HUES6 (cell line): ENCODE results near the gene RAB3B.

Experiments used
- H3K27ac ChIP-seq: 2 replicates; pipeline ENCODE4 v1.7.0; 2013; ENCODE audit warnings: low read depth, mild to moderate bottlenecking, low read length, inconsistent platforms
- H3K27me3 ChIP-seq: 2 replicates; pipeline ENCODE4 v1.6.1; 2013; ENCODE audit warnings: low read length; ENCODE audit not compliant: control insufficient read depth, insufficient read depth
- H3K36me3 ChIP-seq: 2 replicates; pipeline ENCODE4 v1.6.1; 2013; ENCODE audit warnings: low read length; ENCODE audit not compliant: control insufficient read depth, insufficient read depth
- H3K4me1 ChIP-seq: 2 replicates; pipeline ENCODE4 v1.6.1; 2013; ENCODE audit warnings: low read length; ENCODE audit not compliant: control insufficient read depth, insufficient read depth
- H3K4me3 ChIP-seq: 2 replicates; pipeline ENCODE4 v1.5.1; 2013; ENCODE audit warnings: low read depth, low read length
- H3K9ac ChIP-seq: one replicate; pipeline ENCODE4 v1.6.1; 2013; ENCODE audit warnings: mild to moderate bottlenecking, low read length
- H3K9me3 ChIP-seq: 2 replicates; pipeline ENCODE4 v1.6.1; 2013; ENCODE audit warnings: low read depth, low read length; ENCODE audit not compliant: control insufficient read depth, insufficient read depth

RAB3B gene

GRCh38 chr1:51936531-51936930 is 54.0 kb downstream of the RAB3B start:
- H3K4me1 ChIP-seq = no peaks in the 10 kb centered on the region
- no peak overlapping the region for H3K27ac ChIP-seq
- H3K27me3 ChIP-seq = no peaks in the 10 kb centered on the region
- H3K36me3 ChIP-seq = peaks cover 57% of the 10 kb centered on the region
- H3K9ac ChIP-seq = no peak overlapping the region
- H3K4me3 ChIP-seq = no peak overlapping the region
- peaks cover under 1% of the 10 kb centered on the region; the same call in 1 of the 2 replicates for H3K9me3 ChIP-seq

GRCh38 chr1:51933344-51933743 is 57.2 kb downstream of the RAB3B start:
- peaks cover 59% of the 10 kb centered on the region for H3K36me3 ChIP-seq
- H3K4me3 ChIP-seq = no peak overlapping the region
- no peak overlapping the region for H3K9ac ChIP-seq
- H3K9me3 ChIP-seq = no peaks in the 10 kb centered on the region
- no peaks in the 10 kb centered on the region for H3K4me1 ChIP-seq
- no peak overlapping the region for H3K27ac ChIP-seq
- no peaks in the 10 kb centered on the region for H3K27me3 ChIP-seq

GRCh38 chr1:51930329-51930728 is 60.2 kb downstream of the RAB3B start:
- Histone ChIP-seq H3K36me3 (peaks cover 46% of the 10 kb centered on the region), H3K27ac (no peak overlapping the region), H3K9me3 (no peaks in the 10 kb centered on the region), H3K4me3 (no peak overlapping the region), H3K4me1 (no peaks in the 10 kb centered on the region), H3K27me3 (no peaks in the 10 kb centered on the region), H3K9ac (no peak overlapping the region)

GRCh38 chr1:51928896-51929295 is 61.6 kb downstream of the RAB3B start:
- Histone ChIP-seq H3K36me3 (peaks cover 42% of the 10 kb centered on the region), H3K9me3 (no peaks in the 10 kb centered on the region), H3K4me1 (no peaks in the 10 kb centered on the region), H3K4me3 (no peak overlapping the region), H3K27me3 (no peaks in the 10 kb centered on the region), H3K27ac (no peak overlapping the region), H3K9ac (no peak overlapping the region)

DNA sequence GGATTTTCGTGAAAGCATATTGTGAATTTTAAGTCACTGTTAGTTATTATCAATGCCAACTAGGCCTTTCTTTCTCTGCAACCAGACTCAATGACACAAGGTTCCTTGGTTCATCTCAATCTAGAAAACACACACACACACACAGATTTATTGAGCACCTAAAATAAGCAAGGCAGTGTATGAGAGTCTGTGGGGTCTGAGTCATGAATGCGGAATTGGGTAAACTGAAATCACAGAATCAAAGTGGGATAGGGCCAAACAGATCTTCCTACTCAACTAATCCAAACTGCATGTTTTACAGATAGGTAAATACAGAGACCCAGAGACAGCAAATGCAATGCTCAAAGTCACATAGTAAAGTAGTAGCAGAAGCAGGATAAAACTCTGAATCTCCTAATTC is 63.5 kb downstream of the RAB3B start:
- Histone ChIP-seq H3K27me3 (no peaks in the 10 kb centered on the region), H3K9ac (no peak overlapping the region), H3K27ac (no peak overlapping the region), H3K4me3 (no peak overlapping the region), H3K36me3 (peaks cover 24% of the 10 kb centered on the region), H3K9me3 (no peaks in the 10 kb centered on the region), H3K4me1 (no peaks in the 10 kb centered on the region)

DNA sequence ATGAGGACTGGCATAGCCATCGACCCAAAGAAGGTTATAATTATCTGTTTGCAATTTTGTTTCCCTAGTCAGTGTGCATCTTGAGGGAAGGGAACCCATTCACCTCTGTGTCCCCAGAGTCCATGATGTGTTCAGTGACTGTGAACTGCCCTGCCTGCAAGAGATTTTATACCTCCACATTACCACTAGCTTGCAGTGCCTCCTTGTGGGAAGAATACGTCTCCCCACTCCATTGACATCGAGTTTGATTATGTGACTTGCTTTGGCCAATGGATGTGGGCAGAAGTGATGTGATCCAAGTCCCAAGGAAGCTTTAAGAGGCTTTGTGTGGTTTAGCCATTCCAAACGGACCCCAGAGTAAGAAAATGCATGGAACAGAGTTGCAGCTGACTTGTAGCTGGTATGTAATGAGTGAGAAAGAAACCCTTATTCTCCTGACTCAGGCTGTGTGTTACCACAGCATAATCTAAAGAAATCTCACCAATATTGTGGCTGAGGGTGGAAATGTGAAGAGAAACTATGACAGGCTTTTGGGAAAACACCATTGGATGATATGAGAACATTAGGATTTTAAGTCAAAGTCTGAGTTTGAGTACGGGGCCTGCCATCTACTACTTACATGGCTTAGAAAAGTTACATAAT is 64.2 kb downstream of the RAB3B start:
- H3K9ac ChIP-seq = no peak overlapping the region
- H3K4me3 ChIP-seq = no peak overlapping the region
- H3K9me3 ChIP-seq = no peaks in the 10 kb centered on the region
- H3K36me3 ChIP-seq = peaks cover 17% of the 10 kb centered on the region
- no peak overlapping the region for H3K27ac ChIP-seq
- H3K27me3 ChIP-seq = no peaks in the 10 kb centered on the region
- no peaks in the 10 kb centered on the region; the same call in 1 of the 2 replicates for H3K4me1 ChIP-seq

- Histone ChIP-seq H3K9me3 (no peaks in the 10 kb centered on the region), H3K4me1 (peaks cover 7% of the 10 kb centered on the region; the same call in 1 of the 2 replicates), H3K27me3 (no peaks in the 10 kb centered on the region), H3K27ac (no peak overlapping the region), H3K36me3 (peaks cover 14% of the 10 kb centered on the region), H3K4me3 (no peak overlapping the region), H3K9ac (no peak overlapping the region)
These were observed 66.0 kb downstream of the RAB3B start for GRCh38 chr1:51924455-51924854.

- no peak overlapping the region for H3K27ac ChIP-seq
These were observed 68.5 kb downstream of the RAB3B start for GRCh38 chr1:51922040-51922439.

DNA sequence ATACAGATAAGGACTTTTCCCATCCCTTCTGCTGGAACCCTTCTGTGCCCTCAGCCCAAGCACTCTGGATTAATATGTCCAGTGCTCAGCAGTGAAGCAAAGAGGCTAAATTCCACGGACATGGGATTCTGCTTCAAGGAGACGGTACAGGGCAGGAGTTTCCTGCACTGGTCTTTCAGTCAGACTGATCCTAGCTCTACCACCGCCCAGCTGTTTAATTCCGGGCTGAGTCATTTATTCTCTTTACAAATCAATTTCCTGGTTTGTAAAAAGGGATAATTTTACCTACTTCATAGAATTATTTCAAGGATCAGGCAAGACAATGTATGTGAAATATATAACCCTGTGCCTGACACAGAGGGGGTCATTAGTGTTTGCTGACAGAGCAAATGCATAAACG is 70.4 kb downstream of the RAB3B start:
- H3K27ac ChIP-seq = no peak overlapping the region
- H3K4me3 ChIP-seq = no peak overlapping the region
- no peaks in the 10 kb centered on the region for H3K27me3 ChIP-seq
- H3K4me1 ChIP-seq = peaks cover 7% of the 10 kb centered on the region; the same call in 1 of the 2 replicates
- no peaks in the 10 kb centered on the region for H3K9me3 ChIP-seq
- peaks cover 47% of the 10 kb centered on the region for H3K36me3 ChIP-seq
- H3K9ac ChIP-seq = no peak overlapping the region

More at GRCh38 chr1:51922040-51922439, 68.5 kb downstream of the RAB3B start:
- H3K27me3 ChIP-seq = no peaks in the 10 kb centered on the region
- H3K4me1 ChIP-seq = peaks cover 7% of the 10 kb centered on the region; the same call in 1 of the 2 replicates
- no peaks in the 10 kb centered on the region for H3K9me3 ChIP-seq
- no peak overlapping the region for H3K4me3 ChIP-seq
- H3K9ac ChIP-seq = no peak overlapping the region
- peaks cover 32% of the 10 kb centered on the region for H3K36me3 ChIP-seq

DNA sequence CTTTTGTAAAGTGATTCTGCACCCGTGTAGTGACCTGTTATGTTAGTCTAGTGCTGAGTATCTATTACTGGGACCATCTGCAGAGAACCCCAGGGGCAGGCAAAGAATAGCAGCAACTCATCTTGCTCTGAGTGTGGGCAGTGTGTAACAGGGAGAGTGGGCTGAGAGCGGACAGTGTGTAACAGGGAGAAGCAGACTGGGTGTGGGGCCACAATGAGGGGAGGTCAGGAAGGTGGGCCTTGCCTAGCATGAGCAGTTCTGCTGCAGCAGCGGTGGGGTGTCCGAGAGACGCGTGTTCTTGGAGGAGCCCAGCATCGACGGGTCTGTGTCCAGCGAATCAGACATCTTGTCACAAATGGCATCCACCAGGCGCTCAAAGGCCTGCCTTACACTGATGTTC is 70.8 kb downstream of the RAB3B start:
- Histone ChIP-seq H3K27me3 (no peaks in the 10 kb centered on the region), H3K4me3 (no peak overlapping the region), H3K4me1 (peaks cover 7% of the 10 kb centered on the region; the same call in 1 of the 2 replicates), H3K27ac (no peak overlapping the region), H3K9ac (no peak overlapping the region), H3K9me3 (no peaks in the 10 kb centered on the region), H3K36me3 (peaks cover 45% of the 10 kb centered on the region)

GRCh38 chr1:51916587-51917405 is 73.7 kb downstream of the RAB3B start:
- H3K27ac ChIP-seq = no peak overlapping the region
- H3K36me3 ChIP-seq = peaks cover 51% of the 10 kb centered on the region
- no peaks in the 10 kb centered on the region for H3K27me3 ChIP-seq
- H3K9ac ChIP-seq = no peak overlapping the region
- H3K9me3 ChIP-seq = no peaks in the 10 kb centered on the region
- no peak overlapping the region for H3K4me3 ChIP-seq
- peaks cover 7% of the 10 kb centered on the region; the same call in 1 of the 2 replicates for H3K4me1 ChIP-seq
